Stimulated activated CD8-positive, alpha-beta memory T cell treated with anti-CD3 and anti-CD28 coated beads, Interleukin-2, amount 100 ng/mL, for 1 hour (primary cell): ENCODE data around the gene IRX6.

ENCODE experiments used
- DNase-seq, 2 donors: peaks; one replicate each; pipeline ENCODE4 v3.0.0-alpha.2; 2020; ENCODE audit warnings: low read depth in 2 of 2

IRX6 gene

GRCh38 chr16:55322327-55322726 lies 1.7 kb upstream of the IRX6 start:
- DNase-seq, result no peak

- DNase-seq, result no peak
These were observed 479 bp downstream of the IRX6 start for GRCh38 chr16:55324285-55325079.

- no peak for DNase-seq
These were observed 1.1 kb downstream of the IRX6 start for GRCh38 chr16:55325080-55325447.

- no peak for DNase-seq
These were observed 1.6 kb downstream of the IRX6 start for GRCh38 chr16:55325458-55326109.

GRCh38 chr16:55326261-55327092 lies 2.5 kb downstream of the IRX6 start:
- no peak for DNase-seq

- no peak for DNase-seq
These were observed 4.9 kb downstream of the IRX6 start for GRCh38 chr16:55328611-55329569.

- DNase-seq, result no peak
These were observed 5.9 kb downstream of the IRX6 start for GRCh38 chr16:55329791-55330428.

- no peak for DNase-seq
These were observed 7.0 kb downstream of the IRX6 start for GRCh38 chr16:55330781-55331647.

GRCh38 chr16:55331648-55332185 lies 7.7 kb downstream of the IRX6 start:
- no peak for DNase-seq

GRCh38 chr16:55333684-55334083 lies 9.7 kb downstream of the IRX6 start:
- no peak for DNase-seq

- no peak for DNase-seq
These were observed 14.6 kb downstream of the IRX6 start for GRCh38 chr16:55338646-55339045.

GRCh38 chr16:55340445-55340844 lies 16.4 kb downstream of the IRX6 start:
- no peak for DNase-seq

- no peak for DNase-seq
These were observed 17.7 kb downstream of the IRX6 start for GRCh38 chr16:55341681-55342080.

GRCh38 chr16:55346475-55346874 lies 22.5 kb downstream of the IRX6 start:
- DNase-seq, result no peak

- no peak for DNase-seq
These were observed 25.9 kb downstream of the IRX6 start for GRCh38 chr16:55349867-55350266.

GRCh38 chr16:55350984-55351383 lies 27.0 kb downstream of the IRX6 start:
- no peak for DNase-seq

GRCh38 chr16:55351936-55352335 lies 27.9 kb downstream of the IRX6 start:
- DNase-seq, result no peak

- no peak for DNase-seq
These were observed 33.2 kb downstream of the IRX6 start for GRCh38 chr16:55357241-55357640.

- no peak for DNase-seq
These were observed 35.9 kb downstream of the IRX6 start for GRCh38 chr16:55359946-55360345.

- no peak for DNase-seq
These were observed 40.8 kb downstream of the IRX6 start for GRCh38 chr16:55364811-55365210.
